Hematopoietic multipotent progenitor cell (in vitro differentiated cells): ENCODE results near the gene EFR3B. TPM values are rescaled to one million over a fixed set of nuclear protein-coding genes. Genes with fewer than 3 reads are reported as not detected.
"Not testable (repeated sequence)": the region's sequence is repeated elsewhere in the genome, so short reads cannot be mapped to it uniquely, and the experiment has no call there.

ENCODE experiments used
- DNase-seq, 3 donors: peaks; one replicate each; pipeline ENCODE4 v3.0.0-alpha.2; 2011 to 2015; ENCODE audit warnings: low read depth in 2 of 3, low spot score in 2 of 3
- total RNA-seq: library from RNA; depleted of rRNA; stranded (reverse); fragments of >200 nt; gene quantifications from one replicate; pipeline ENCODE4 v1.2.3, GENCODE V29; 2012

The EFR3B gene
- total RNA-seq, 1 donor = 0.27 TPM

DNA sequence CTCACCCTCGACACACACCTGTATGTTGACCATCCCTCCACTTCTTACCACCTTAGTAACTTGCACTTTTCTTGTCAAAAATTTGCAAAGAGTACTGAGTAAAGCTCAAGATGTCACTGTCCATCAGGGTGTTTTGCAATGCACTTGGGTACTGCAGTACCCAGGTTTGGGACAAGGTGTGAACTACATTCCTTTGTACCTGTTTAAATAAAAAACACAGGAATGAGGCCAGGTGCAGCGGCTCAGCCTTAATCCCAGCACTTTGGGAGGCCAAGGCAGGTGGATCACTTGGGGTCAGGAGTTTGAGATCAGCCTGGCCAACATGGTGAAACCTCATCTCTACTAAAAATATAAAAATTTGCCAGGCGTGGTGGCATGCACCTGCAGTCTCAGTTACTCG, 98.7 kb downstream of the EFR3B start:
- DNase-seq = not testable (repeated sequence)

DNA sequence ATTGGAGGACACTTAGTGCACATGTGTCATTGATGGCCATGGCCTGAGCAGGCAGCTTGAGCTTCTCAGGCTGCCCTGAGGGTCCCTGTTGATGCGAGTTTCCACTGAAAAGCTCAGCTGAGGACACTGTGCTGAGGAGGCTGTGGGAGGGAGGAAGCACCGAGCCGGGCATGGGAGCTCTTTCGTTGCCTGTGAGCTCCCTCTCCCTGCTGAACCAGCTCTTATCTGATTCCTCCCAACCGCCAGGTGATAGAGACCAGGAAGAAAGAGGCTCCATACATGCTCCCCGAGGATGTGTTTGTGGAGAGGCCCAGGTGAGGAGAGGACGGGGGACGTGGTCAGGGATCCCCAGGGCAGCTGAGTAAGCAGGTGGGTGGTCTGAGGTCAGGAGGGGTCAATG, 99.2 kb downstream of the EFR3B start:
- no peak for DNase-seq

- DNase-seq = peak in 1 of 3 donors; percentile 43
These were observed 103.9 kb downstream of the EFR3B start for GRCh38 chr2:25145803-25146202.

- no peak for DNase-seq
These were observed 105.0 kb downstream of the EFR3B start for GRCh38 chr2:25146896-25147295.

DNA sequence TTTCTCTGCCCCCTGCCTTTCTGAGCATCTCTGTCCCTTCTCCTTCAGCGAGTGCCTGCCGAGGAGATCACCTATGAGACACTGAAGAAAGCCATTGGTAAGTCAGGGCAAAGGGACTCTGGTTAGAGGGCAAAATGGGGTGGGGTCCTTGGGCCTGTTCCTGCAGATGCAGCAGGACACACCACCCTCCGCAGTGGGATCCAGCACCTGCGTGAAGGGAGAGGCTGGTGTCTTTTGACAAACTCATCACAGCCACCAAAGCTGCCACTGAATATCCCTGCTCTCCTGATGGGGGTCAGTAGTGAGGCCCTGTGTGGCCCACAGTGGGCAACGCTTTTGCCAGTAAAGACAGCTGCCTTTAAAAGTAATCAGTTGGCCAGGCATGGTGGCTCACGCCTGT, 107.8 kb downstream of the EFR3B start:
- DNase-seq = no peak

DNA sequence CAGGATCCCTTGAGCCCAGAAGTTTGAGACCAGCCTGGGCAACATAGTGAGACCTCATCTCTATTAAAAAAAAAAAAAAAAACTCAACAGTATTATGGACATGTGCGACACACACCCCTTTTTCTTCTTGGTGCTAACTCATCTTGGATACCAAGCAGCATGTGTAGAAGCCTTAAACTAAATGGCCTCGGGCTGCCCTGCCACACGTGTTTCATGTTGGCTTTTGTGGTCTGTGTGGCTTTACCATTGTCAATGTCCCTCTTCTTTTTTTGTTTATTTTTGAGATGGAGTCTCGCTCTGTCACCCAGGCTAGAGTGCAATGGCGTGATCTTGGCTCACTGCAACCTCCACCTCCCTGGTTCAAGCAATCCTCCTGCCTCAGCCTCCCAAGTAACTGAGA, 109.1 kb downstream of the EFR3B start:
- not testable (repeated sequence) for DNase-seq

GRCh38 chr2:25151718-25152117, 109.8 kb downstream of the EFR3B start:
- no peak for DNase-seq

DNA sequence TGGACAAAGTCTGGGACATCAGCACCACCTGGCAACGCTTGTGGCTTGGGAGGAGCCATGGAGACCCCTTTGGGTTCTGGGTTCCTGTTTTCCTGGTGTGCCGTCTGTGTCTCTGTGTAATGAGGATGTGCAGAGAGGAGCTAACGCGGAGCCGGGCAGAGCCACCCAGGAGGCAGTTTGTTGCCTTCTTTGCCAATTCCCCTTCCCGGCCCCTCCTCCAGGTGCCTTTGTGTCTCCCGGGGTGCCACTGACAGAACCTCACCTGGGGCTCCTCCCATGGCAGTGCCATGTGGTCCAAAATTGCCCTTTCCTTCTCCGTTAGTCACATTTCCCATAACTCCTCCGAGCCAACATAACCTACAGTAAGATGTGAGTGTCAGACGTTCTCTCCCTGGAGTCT, 113.5 kb downstream of the EFR3B start:
- no peak for DNase-seq

GRCh38 chr2:25158096-25158852, 116.4 kb downstream of the EFR3B start:
- no peak for DNase-seq

GRCh38 chr2:25159949-25160348, 118.1 kb downstream of the EFR3B start:
- DNase-seq = peak in 1 of 3 donors; percentile 17

- DNase-seq = no peak
These were observed 118.5 kb downstream of the EFR3B start for GRCh38 chr2:25160376-25160775.

- peak in 2 of 3 donors; percentile 58 to 73 for DNase-seq
These were observed 119.3 kb downstream of the EFR3B start for GRCh38 chr2:25161055-25161781.

GRCh38 chr2:25162061-25162460, 120.2 kb downstream of the EFR3B start:
- DNase-seq = not testable (repeated sequence)

- no peak for DNase-seq
These were observed 122.7 kb downstream of the EFR3B start for GRCh38 chr2:25164561-25164960.

- DNase-seq = peak in 2 of 3 donors; percentile 53 to 56
These were observed 124.4 kb downstream of the EFR3B start for GRCh38 chr2:25165992-25166875.

DNA sequence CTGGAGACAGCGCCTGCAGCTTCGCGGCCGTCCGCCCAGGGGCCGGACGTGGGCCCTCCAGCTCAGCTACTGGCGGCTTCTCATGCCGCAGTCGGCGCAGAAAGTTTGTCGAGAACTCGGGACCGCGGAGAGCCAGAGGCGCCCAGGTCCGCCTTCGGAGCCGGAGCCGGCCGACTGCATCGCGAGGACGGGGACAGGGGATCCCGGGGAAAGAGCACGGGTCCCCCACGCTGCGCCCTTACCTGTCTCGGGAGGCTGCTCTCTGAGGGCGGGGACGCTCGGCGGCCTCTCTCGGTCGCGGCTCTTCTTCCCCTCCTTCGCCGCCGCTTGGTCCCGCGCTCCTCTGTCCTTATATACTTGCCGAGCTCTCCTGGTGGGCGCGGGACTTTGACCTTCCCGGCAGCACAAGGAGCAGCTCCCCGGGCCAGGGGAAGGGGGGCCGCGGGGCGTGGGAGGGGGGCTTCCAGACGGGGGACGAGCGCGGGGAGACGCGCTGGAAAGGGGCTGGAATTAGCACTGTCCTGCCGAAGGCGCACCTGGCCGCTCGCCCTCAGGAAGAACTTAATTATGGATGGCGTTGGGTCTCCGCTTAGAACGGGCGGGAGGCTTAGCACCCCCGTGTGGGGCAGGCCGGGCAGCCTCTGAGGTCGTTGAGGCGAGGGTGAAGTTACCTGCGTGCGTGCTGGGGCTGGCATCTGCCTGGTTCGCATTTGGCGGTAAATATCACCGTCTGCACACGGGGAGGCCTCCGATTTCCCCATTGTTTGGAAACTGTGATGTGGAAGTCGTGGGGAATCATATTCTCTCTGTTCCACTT, 126.6 kb downstream of the EFR3B start, which contains the start of gene POMC:
POMC (minus strand) TSS at position 325 of the 817 bp plus-strand sequence. CDS start 3,808 bp downstream, outside the sequence.
- peak in 2 of 3 donors; percentile 28 to 51 for DNase-seq

DNA sequence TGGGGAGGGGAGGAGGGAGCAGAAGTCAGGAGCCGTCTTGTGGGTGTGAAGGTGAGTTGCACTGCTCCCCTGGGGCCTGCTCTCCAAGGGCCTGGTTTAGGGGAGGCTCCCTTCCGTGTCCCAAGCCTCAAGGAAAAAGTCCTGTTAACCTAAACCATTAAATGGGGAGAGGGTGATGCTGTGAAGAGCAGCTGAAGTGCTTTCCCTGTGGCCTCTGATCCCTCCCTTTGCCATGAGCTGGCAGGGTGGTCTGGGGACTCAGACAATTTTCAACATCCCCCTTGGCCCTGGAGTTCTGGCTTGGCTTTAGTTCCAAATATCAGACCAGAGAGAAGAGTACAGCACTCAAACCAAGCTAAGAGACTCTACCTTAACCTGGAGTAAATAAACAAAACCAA, 127.2 kb downstream of the EFR3B start:
- DNase-seq = no peak

DNA sequence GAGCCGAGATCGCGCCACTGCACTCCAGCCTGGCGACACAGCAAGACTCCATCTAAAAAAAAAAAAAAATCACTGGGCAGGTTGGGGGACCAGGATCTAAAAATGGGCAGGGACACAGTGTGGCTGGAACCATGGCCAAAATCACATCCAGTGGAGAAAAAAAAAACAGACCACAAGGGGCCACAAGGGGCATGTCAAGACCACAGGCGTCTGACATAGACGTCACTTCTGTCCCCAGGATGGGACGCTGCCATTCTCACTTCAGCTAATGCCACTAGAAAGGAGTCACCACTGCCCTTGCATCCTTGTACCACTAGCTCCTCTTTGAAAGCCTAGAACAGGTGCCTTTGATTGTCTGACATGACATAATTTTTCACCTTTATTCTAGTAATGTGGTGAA, 129.0 kb downstream of the EFR3B start:
- DNase-seq = no peak

- DNase-seq = no peak
These were observed 131.8 kb downstream of the EFR3B start for GRCh38 chr2:25173719-25174118.
